DND-41 (cell line): ENCODE measurements around the gene TSPEAR.

Experiments
- EZH2 ChIP-seq: IDR thresholded peaks from 3 replicates; pipeline ENCODE4 v1.6.1; 2012; ENCODE audit warnings: borderline replicate concordance, low read depth, mild to moderate bottlenecking, moderate library complexity, low read length, inconsistent platforms; ENCODE audit not compliant: severe bottlenecking
- TF ChIP-seq, protein P1 (sequence below): IDR thresholded peaks from 2 replicates; pipeline ENCODE4 v1.5.1; 2012; ENCODE audit warnings: borderline replicate concordance, low read length, moderate library complexity, mild to moderate bottlenecking; ENCODE audit not compliant: poor library complexity, severe bottlenecking; ENCODE audit errors: extremely low read depth

DNA sequence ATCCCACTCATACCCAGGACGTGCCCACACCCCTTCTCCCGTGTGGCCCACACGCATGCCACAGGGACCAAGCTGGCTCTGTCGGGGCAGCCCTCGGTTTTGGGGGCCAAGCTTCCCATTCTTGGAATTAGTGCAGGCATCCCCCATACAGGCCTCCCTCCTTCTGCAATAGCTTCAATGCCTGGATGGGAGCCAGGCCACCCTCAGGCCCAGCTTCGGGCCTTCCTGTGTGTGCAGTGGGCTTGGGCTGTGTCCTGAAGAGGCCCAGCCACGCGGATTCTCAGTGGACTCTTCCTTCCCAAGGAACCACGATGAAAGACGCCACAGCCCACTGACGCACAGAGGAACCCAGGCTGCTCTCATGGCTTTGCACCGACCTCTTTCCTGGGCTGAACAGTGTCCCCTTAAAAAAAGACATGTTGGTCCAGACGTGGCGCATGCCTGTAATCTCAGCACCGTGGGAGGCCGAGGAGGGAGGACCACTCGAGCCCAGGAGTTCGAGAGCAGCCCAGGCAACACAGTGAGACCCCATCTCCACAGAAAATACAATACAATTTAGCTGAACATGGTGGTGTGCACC lies 61.8 kb downstream of the TSPEAR start:
- TF ChIP-seq, protein P1, sequence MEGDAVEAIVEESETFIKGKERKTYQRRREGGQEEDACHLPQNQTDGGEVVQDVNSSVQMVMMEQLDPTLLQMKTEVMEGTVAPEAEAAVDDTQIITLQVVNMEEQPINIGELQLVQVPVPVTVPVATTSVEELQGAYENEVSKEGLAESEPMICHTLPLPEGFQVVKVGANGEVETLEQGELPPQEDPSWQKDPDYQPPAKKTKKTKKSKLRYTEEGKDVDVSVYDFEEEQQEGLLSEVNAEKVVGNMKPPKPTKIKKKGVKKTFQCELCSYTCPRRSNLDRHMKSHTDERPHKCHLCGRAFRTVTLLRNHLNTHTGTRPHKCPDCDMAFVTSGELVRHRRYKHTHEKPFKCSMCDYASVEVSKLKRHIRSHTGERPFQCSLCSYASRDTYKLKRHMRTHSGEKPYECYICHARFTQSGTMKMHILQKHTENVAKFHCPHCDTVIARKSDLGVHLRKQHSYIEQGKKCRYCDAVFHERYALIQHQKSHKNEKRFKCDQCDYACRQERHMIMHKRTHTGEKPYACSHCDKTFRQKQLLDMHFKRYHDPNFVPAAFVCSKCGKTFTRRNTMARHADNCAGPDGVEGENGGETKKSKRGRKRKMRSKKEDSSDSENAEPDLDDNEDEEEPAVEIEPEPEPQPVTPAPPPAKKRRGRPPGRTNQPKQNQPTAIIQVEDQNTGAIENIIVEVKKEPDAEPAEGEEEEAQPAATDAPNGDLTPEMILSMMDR: no peak
- TF ChIP-seq EZH2: no peak
